ENCODE data around the gene DAP. TPM values are rescaled to one million over a fixed set of nuclear protein-coding genes. Genes with fewer than 3 reads are reported as not detected.

Gene DAP
- total and polyA plus RNA-seq, 2 of the 13 experiments (the other 11 are each of a cell fraction or from before 2014, with no cell fraction given): 22.0 to 57.5 TPM

DNA sequence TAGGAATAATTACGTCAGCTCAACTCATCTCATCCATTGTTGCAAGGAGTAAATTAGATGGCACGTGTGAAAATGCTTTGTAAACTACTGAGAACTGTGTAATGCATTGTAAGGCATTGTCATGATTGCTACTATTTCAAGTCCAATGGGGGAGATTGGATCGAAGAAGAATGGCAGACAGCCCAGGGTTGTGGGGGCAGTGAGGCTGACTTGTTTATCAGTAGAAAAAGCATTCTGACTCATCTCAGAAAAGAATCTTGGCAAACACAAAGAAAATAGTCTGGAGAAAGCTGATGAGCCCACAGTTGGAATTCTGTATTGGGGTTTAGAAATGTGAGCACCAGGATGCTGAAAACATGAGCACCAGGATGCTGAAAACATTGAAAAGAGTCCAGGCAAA, 28.0 kb upstream of the DAP start (continued):
- TF ChIP-seq, protein P1, sequence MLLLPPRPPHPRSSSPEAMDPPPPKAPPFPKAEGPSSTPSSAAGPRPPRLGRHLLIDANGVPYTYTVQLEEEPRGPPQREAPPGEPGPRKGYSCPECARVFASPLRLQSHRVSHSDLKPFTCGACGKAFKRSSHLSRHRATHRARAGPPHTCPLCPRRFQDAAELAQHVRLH (CRISPR knock-in tag; IDR thresholded peaks at IDR 0.05; ENCODE audit: borderline replicate concordance, low read depth): no peak
- no peak for TF ChIP-seq ZNF512B (CRISPR knock-in tag; IDR thresholded peaks at IDR 0.05; ENCODE audit: borderline replicate concordance)
- TF ChIP-seq, protein P2, sequence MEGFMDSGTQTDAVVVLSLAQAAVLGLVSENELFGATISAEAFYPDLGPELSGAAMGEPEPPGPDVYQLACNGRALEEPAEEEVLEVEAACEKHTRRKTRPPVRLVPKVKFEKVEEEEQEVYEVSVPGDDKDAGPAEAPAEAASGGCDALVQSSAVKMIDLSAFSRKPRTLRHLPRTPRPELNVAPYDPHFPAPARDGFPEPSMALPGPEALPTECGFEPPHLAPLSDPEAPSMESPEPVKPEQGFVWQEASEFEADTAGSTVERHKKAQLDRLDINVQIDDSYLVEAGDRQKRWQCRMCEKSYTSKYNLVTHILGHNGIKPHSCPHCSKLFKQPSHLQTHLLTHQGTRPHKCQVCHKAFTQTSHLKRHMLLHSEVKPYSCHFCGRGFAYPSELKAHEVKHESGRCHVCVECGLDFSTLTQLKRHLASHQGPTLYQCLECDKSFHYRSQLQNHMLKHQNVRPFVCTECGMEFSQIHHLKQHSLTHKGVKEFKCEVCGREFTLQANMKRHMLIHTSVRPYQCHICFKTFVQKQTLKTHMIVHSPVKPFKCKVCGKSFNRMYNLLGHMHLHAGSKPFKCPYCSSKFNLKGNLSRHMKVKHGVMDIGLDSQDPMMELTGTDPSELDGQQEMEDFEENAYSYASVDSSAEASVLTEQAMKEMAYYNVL (CRISPR knock-in tag; IDR thresholded peaks at IDR 0.05; ENCODE audit: borderline replicate concordance): no peak
- TF ChIP-seq GMEB2 (CRISPR knock-in tag; IDR thresholded peaks at IDR 0.05; ENCODE audit: low read depth): no peak
- TF ChIP-seq, protein P3, sequence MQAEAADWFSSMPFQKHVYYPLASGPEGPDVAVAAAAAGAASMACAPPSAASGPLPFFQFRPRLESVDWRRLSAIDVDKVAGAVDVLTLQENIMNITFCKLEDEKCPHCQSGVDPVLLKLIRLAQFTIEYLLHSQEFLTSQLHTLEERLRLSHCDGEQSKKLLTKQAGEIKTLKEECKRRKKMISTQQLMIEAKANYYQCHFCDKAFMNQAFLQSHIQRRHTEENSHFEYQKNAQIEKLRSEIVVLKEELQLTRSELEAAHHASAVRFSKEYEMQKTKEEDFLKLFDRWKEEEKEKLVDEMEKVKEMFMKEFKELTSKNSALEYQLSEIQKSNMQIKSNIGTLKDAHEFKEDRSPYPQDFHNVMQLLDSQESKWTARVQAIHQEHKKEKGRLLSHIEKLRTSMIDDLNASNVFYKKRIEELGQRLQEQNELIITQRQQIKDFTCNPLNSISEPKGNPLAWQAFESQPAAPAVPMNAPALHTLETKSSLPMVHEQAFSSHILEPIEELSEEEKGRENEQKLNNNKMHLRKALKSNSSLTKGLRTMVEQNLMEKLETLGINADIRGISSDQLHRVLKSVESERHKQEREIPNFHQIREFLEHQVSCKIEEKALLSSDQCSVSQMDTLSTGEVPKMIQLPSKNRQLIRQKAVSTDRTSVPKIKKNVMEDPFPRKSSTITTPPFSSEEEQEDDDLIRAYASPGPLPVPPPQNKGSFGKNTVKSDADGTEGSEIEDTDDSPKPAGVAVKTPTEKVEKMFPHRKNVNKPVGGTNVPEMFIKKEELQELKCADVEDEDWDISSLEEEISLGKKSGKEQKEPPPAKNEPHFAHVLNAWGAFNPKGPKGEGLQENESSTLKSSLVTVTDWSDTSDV (CRISPR knock-in tag; IDR thresholded peaks at IDR 0.05): no peak
- TF ChIP-seq SIN3A (IDR thresholded peaks at IDR 0.05; ENCODE audit: borderline replicate concordance, low read depth, low read length): no peak
- TF ChIP-seq ZNF574 (CRISPR knock-in tag; IDR thresholded peaks at IDR 0.05): no peak
- TF ChIP-seq, protein P4, sequence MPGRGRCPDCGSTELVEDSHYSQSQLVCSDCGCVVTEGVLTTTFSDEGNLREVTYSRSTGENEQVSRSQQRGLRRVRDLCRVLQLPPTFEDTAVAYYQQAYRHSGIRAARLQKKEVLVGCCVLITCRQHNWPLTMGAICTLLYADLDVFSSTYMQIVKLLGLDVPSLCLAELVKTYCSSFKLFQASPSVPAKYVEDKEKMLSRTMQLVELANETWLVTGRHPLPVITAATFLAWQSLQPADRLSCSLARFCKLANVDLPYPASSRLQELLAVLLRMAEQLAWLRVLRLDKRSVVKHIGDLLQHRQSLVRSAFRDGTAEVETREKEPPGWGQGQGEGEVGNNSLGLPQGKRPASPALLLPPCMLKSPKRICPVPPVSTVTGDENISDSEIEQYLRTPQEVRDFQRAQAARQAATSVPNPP (CRISPR knock-in tag; IDR thresholded peaks at IDR 0.05): no peak
- TF ChIP-seq, protein P5, sequence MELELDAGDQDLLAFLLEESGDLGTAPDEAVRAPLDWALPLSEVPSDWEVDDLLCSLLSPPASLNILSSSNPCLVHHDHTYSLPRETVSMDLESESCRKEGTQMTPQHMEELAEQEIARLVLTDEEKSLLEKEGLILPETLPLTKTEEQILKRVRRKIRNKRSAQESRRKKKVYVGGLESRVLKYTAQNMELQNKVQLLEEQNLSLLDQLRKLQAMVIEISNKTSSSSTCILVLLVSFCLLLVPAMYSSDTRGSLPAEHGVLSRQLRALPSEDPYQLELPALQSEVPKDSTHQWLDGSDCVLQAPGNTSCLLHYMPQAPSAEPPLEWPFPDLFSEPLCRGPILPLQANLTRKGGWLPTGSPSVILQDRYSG (CRISPR knock-in tag; IDR thresholded peaks at IDR 0.05): no peak
- TF ChIP-seq, protein P6, sequence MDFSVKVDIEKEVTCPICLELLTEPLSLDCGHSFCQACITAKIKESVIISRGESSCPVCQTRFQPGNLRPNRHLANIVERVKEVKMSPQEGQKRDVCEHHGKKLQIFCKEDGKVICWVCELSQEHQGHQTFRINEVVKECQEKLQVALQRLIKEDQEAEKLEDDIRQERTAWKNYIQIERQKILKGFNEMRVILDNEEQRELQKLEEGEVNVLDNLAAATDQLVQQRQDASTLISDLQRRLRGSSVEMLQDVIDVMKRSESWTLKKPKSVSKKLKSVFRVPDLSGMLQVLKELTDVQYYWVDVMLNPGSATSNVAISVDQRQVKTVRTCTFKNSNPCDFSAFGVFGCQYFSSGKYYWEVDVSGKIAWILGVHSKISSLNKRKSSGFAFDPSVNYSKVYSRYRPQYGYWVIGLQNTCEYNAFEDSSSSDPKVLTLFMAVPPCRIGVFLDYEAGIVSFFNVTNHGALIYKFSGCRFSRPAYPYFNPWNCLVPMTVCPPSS (IDR thresholded peaks at IDR 0.05): no peak
- no peak for TF ChIP-seq RARG (CRISPR knock-in tag; IDR thresholded peaks at IDR 0.05; ENCODE audit: low read depth)

Data from HepG2 (cell line).